Ascending aorta (tissue), 2 donors: ENCODE measurements around the gene PMM2. TPM values are rescaled to one million over a fixed set of nuclear protein-coding genes. Genes with fewer than 3 reads are reported as not detected.
"Not testable (repeated sequence)": the region's sequence is repeated elsewhere in the genome, so short reads cannot be mapped to it uniquely, and the experiment has no call there.

Experiments used
- DNase-seq, 2 donors: peaks; one replicate each; pipeline ENCODE4 v3.0.0-alpha.2; 2019; ENCODE audit warnings: low spot score in 2 of 2
- H3K27ac ChIP-seq, 2 donors: fragments of 200-600 bp; sonication (generic); one replicate each; pipeline ENCODE4 v1.5.1; 2016 to 2017; ENCODE audit warnings: mild to moderate bottlenecking in 1 of 2
- H3K27me3 ChIP-seq: fragments of 200-600 bp; sonication (generic); one replicate; pipeline ENCODE4 v1.5.1; 2017
- H3K36me3 ChIP-seq, 2 donors: fragments of 200-600 bp; sonication (generic); one replicate each; pipeline ENCODE4 v1.5.1; 2016
- H3K4me1 ChIP-seq, 2 donors: fragments of 200-600 bp; sonication (generic); one replicate each; pipeline ENCODE4 v1.5.1; 2016 to 2017; ENCODE audit warnings: mild to moderate bottlenecking in 1 of 2
- H3K4me3 ChIP-seq, 2 donors: fragments of 200-600 bp; sonication (generic); one replicate each; pipeline ENCODE4 v1.5.1; 2016 to 2017; ENCODE audit warnings: mild to moderate bottlenecking in 1 of 2
- H3K9me3 ChIP-seq, 2 donors: fragments of 200-600 bp; sonication (generic); one replicate each; pipeline ENCODE4 v1.5.1; 2016
- intact Hi-C: fragments of 100-400 bp; cut with DNase I; formaldehyde crosslinking; loops from one replicate; pipeline ENCODE4 v1.15.1; 2023
- total RNA-seq: library from RNA; depleted of rRNA; stranded (reverse); fragments of >200 nt; gene quantifications from one replicate; pipeline ENCODE4 v1.1.0, GENCODE V29; 2016
- TF ChIP-seq, protein P1 (sequence below), 3 experiments: fragments of 200-600 bp in 2 of 3; fragments of 450-650 bp in 1 of 3; sonication (generic) in 2 of 3; IDR thresholded peaks; one replicate each; pipeline ENCODE4 v1.5.1; 2016 to 2019; ENCODE audit warnings: antibody characterized with exemption in 3 of 3, mild to moderate bottlenecking in 1 of 3, moderate library complexity in 1 of 3

Gene PMM2
- total RNA-seq, 1 donor from 2014 or later, result 17.9 TPM

- Histone ChIP-seq H3K27me3 (no peaks in the 10 kb centered on the region), H3K36me3 (peaks cover 24 to 34% of the 10 kb centered on the region in 2 donors), H3K27ac (no peak overlapping the region), H3K4me3 (no peak overlapping the region), H3K9me3 (no peaks in the 10 kb centered on the region), H3K4me1 (no peaks in the 10 kb centered on the region)
- TF ChIP-seq, protein P1, sequence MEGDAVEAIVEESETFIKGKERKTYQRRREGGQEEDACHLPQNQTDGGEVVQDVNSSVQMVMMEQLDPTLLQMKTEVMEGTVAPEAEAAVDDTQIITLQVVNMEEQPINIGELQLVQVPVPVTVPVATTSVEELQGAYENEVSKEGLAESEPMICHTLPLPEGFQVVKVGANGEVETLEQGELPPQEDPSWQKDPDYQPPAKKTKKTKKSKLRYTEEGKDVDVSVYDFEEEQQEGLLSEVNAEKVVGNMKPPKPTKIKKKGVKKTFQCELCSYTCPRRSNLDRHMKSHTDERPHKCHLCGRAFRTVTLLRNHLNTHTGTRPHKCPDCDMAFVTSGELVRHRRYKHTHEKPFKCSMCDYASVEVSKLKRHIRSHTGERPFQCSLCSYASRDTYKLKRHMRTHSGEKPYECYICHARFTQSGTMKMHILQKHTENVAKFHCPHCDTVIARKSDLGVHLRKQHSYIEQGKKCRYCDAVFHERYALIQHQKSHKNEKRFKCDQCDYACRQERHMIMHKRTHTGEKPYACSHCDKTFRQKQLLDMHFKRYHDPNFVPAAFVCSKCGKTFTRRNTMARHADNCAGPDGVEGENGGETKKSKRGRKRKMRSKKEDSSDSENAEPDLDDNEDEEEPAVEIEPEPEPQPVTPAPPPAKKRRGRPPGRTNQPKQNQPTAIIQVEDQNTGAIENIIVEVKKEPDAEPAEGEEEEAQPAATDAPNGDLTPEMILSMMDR (IDR thresholded peaks at IDR 0.05), result no peak
- intact Hi-C loops, result no loop called here
- no peak for DNase-seq
Measured at GRCh38 chr16:8826278-8826879, 28.7 kb downstream of the PMM2 start.

GRCh38 chr16:8828541-8829165 is 31.0 kb downstream of the PMM2 start:
- no peak overlapping the region for H3K27ac ChIP-seq
- DNase-seq, result no peak
- peaks cover 22 to 42% of the 10 kb centered on the region in 2 donors for H3K36me3 ChIP-seq
- TF ChIP-seq, protein P1 (IDR thresholded peaks at IDR 0.05), result no peak
- intact Hi-C loops, result no loop called here
- no peaks in the 10 kb centered on the region for H3K4me1 ChIP-seq
- H3K27me3 ChIP-seq, result no peaks in the 10 kb centered on the region
- H3K9me3 ChIP-seq, result no peaks in the 10 kb centered on the region
- no peak overlapping the region for H3K4me3 ChIP-seq

GRCh38 chr16:8831450-8831849 is 33.8 kb downstream of the PMM2 start:
- H3K27ac ChIP-seq, result no peak overlapping the region
- DNase-seq, result no peak
- no peaks in the 10 kb centered on the region for H3K4me1 ChIP-seq
- TF ChIP-seq, protein P1 (IDR thresholded peaks at IDR 0.05), result no peak
- no peaks in the 10 kb centered on the region for H3K9me3 ChIP-seq
- intact Hi-C loops, result no loop called here
- peaks cover 22 to 33% of the 10 kb centered on the region in 2 donors for H3K36me3 ChIP-seq
- no peaks in the 10 kb centered on the region for H3K27me3 ChIP-seq
- no peak overlapping the region for H3K4me3 ChIP-seq

DNA sequence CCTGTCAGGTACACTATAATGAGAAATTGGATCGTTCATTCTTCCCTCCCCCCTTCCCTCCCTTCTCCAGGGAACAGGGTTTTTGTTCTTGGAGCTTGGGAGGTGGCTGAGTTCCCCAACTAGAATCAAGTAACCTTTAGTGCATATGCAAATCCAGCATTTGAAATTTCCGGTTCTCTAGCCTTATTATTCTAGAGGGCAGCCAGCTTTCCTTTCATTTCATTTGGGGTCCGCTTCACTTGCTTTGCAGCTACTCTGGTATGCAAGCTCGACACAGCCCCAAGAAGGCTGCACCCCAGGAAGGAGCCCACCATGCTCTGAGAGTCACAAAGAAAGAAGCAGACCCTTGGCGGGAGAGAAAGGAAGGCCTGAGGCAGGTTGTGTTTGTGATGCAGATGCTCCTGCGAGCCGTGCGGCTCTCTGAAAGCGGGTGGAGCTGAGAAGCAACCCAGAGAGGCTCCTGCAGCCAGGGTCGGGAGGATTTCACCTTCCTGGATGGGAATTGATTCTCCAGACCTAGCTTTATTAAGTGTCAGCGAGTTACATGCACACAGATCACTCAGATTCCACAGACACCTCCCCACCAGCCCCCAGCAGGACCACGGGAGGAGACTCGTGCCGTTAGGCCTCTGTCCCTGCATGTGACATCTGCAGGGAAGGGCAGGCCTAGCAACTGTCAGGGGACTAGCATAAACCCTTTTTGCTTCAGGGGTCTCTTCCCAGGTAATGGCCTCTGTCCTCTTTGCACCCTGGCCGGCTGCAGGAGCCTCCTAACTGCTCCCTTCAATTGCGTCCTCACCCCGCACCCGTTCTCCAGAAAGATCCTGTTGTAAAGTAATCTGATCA is 34.5 kb downstream of the PMM2 start:
- no peaks in the 10 kb centered on the region for H3K9me3 ChIP-seq
- H3K36me3 ChIP-seq, result peaks cover 22 to 33% of the 10 kb centered on the region in 2 donors
- intact Hi-C loops, result no loop called here
- TF ChIP-seq, protein P1 (IDR thresholded peaks at IDR 0.05), result no peak
- H3K4me3 ChIP-seq, result no peak overlapping the region
- no peaks in the 10 kb centered on the region for H3K27me3 ChIP-seq
- no peaks in the 10 kb centered on the region for H3K4me1 ChIP-seq
- H3K27ac ChIP-seq, result no peak overlapping the region
- no peak for DNase-seq

- Histone ChIP-seq H3K4me3 (no peak overlapping the region), H3K4me1 (no peaks in the 10 kb centered on the region), H3K9me3 (no peaks in the 10 kb centered on the region), H3K27me3 (no peaks in the 10 kb centered on the region), H3K36me3 (peaks cover 22 to 33% of the 10 kb centered on the region in 2 donors), H3K27ac (no peak overlapping the region)
- no peak for DNase-seq
- TF ChIP-seq, protein P1 (IDR thresholded peaks at IDR 0.05), result no peak
- intact Hi-C loops, result no loop called here
Measured at GRCh38 chr16:8832717-8833105, 35.1 kb downstream of the PMM2 start.

DNA sequence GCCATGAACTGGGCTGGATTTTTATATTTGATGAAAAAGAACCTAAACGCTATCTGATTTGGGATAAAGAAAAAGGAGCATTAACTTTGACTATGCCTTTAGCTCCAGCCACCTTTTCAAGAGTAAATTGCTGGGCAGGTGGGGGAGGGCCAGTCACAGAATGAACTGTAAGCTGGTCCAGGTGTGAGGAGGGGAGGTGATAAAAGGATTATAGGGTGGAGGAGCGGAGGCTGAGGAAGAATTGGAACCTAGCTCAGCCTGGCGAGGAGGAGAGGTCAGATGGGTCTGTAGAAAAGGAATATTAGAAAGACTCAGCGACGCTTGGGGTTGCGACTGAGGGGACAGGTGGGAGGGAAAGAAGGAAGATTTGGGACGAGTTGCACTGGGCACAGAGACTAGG is 39.2 kb downstream of the PMM2 start:
- H3K27me3 ChIP-seq, H3K9me3 ChIP-seq, H3K4me3 ChIP-seq, DNase-seq, H3K4me1 ChIP-seq, H3K36me3 ChIP-seq, intact Hi-C loops, H3K27ac ChIP-seq: not testable (repeated sequence)

GRCh38 chr16:8837594-8837993 is 40.0 kb downstream of the PMM2 start:
- H3K27ac ChIP-seq, H3K36me3 ChIP-seq, intact Hi-C loops, DNase-seq, H3K27me3 ChIP-seq, H3K4me1 ChIP-seq, H3K4me3 ChIP-seq, H3K9me3 ChIP-seq: not testable (repeated sequence)

GRCh38 chr16:8842016-8842415 is 44.4 kb downstream of the PMM2 start:
- H3K4me3 ChIP-seq, DNase-seq, H3K27me3 ChIP-seq, H3K4me1 ChIP-seq, intact Hi-C loops, H3K9me3 ChIP-seq, H3K36me3 ChIP-seq, H3K27ac ChIP-seq: not testable (repeated sequence)

DNA sequence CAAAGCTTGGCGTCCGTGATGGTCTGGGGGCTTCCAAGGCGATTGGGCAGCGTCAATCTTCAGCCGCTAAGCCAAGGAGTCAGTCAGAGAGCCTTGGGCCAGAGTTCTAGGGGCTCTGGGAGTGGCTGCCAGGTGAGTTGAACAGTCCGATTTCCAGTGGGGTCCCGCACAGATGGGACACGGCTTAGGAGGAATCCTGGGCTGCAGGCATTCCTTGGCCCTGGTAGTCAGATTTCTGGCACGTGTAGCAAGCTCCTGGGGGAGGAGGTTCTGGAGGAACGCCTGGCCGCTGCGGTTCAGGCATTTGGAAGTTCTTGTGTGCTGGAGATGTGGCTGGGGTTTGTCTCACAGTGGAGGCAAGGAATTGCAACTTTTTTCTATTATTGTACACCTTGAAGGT is 45.7 kb downstream of the PMM2 start:
- H3K36me3 ChIP-seq, H3K27me3 ChIP-seq, DNase-seq, intact Hi-C loops, H3K27ac ChIP-seq, H3K9me3 ChIP-seq, H3K4me3 ChIP-seq, H3K4me1 ChIP-seq: not testable (repeated sequence)
